WI38 (cell line): ENCODE measurements around the gene LYST.

Experiments used
- H3K4me3 ChIP-seq: 2 replicates; pipeline ENCODE4 v1.5.1; 2011; ENCODE audit warnings: low read depth, mild to moderate bottlenecking, control low read depth, low read length
- CTCF ChIP-seq: IDR thresholded peaks from 2 replicates; pipeline ENCODE4 v1.5.1; 2012; ENCODE audit warnings: low read depth, mild to moderate bottlenecking, control low read depth, low read length

Gene LYST

GRCh38 chr1:235818632-235819136 lies 48.0 kb downstream of the LYST start:
- no peak for TF ChIP-seq CTCF
- H3K4me3 ChIP-seq: no peak overlapping the region

GRCh38 chr1:235817101-235817728 lies 49.5 kb downstream of the LYST start:
- no peak for TF ChIP-seq CTCF
- no peak overlapping the region for H3K4me3 ChIP-seq

GRCh38 chr1:235809688-235810397 lies 56.9 kb downstream of the LYST start:
- TF ChIP-seq CTCF: no peak
- no peak overlapping the region for H3K4me3 ChIP-seq

GRCh38 chr1:235808223-235808622 lies 58.5 kb downstream of the LYST start:
- TF ChIP-seq CTCF: no peak
- H3K4me3 ChIP-seq: no peak overlapping the region

GRCh38 chr1:235806123-235806522 lies 60.6 kb downstream of the LYST start:
- no peak for TF ChIP-seq CTCF
- H3K4me3 ChIP-seq: no peak overlapping the region

GRCh38 chr1:235802573-235803346 lies 63.9 kb downstream of the LYST start:
- H3K4me3 ChIP-seq: no peak overlapping the region
- TF ChIP-seq CTCF: no peak
